Kidney tubule cell (primary cell): ENCODE results near the gene ZNF142.
A peak's percentile ranks its signal among the peaks of the same experiment; 100 is the strongest.

Experiments
- DNase-seq: peaks from one replicate; pipeline ENCODE4 v3.0.0-alpha.2; 2018; ENCODE audit warnings: low spot score

Gene ZNF142, protein sequence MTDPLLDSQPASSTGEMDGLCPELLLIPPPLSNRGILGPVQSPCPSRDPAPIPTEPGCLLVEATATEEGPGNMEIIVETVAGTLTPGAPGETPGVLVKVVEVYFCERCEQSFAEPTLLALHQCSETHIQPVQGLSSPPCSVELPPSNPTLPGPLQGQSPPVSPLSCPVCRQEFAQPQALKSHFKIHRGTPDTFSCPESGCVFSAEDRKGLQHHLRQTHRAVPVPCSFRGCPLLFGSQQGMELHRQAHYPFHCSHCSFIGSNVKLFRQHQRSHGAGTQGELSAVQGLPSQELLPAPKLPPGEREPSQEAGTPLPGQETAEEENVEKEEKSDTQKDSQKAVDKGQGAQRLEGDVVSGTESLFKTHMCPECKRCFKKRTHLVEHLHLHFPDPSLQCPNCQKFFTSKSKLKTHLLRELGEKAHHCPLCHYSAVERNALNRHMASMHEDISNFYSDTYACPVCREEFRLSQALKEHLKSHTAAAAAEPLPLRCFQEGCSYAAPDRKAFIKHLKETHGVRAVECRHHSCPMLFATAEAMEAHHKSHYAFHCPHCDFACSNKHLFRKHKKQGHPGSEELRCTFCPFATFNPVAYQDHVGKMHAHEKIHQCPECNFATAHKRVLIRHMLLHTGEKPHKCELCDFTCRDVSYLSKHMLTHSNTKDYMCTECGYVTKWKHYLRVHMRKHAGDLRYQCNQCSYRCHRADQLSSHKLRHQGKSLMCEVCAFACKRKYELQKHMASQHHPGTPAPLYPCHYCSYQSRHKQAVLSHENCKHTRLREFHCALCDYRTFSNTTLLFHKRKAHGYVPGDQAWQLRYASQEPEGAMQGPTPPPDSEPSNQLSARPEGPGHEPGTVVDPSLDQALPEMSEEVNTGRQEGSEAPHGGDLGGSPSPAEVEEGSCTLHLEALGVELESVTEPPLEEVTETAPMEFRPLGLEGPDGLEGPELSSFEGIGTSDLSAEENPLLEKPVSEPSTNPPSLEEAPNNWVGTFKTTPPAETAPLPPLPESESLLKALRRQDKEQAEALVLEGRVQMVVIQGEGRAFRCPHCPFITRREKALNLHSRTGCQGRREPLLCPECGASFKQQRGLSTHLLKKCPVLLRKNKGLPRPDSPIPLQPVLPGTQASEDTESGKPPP (N-terminal part only)

DNA sequence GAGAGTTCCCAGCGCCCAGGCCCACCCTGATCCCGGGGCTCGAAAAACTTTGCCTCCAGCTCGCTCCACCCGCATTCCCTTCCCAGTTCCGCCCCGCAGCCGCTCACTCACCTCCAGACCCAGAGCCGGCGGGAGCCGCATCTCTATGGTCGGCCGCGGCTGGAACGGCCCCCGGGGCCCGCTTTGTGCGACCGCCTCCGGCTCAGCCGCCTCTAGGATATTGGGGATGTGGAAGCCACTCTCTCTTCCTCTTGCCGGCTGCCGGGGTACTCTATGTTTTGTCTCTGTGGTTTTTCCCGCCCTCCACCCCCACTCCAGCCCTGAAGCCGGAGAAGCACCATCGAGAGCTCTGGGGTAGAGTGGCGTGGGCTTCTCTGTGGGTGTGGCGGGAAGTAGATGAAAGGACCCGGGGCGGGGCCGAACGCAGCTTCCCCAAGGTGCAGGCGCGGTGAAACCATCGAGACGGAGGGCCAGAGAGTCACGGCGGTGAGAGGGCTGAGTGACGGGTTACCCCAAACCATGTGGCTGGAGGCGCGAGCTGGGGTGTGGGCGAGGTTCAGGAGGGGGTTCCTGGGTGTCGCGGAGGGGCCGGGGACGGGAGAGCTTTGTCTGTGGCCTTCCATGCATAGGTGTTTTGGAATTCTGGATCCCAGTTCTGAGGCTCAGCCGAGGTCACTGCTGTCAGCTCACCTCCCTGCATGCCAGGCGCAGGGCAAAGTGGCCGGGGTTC, at the start of gene ZNF142, which contains the start of gene BCS1L:
Gene ZNF142, minus strand, starts transcription at position 366 of the 730 bp plus-strand sequence. CDS start 3,194 bp downstream, outside the sequence.
Gene BCS1L, plus strand, starts transcription at position 426 of the 730 bp plus-strand sequence. CDS start 1,305 bp downstream, outside the sequence.
- peak; percentile 93 for DNase-seq

DNA sequence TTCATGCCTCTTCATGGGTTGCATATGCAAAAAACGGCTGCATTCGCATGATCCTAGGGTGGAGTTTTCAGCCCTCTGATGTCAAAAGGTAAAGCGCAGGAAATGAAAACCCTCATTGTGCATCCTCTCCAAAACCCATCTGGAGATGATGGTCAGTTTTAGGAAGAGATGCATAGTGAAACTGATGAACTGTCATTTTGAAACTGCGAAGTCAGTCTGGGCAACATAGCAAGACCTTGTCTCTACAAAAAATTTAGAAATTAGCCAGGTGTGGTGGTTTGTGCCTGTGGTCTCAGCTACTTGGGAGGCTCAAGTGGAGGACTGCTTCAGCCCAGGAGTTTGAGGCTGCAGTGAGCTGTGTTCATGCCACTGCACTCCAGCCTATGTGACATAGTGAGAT, 48.7 kb upstream of the ZNF142 start:
- DNase-seq, result no peak

DNA sequence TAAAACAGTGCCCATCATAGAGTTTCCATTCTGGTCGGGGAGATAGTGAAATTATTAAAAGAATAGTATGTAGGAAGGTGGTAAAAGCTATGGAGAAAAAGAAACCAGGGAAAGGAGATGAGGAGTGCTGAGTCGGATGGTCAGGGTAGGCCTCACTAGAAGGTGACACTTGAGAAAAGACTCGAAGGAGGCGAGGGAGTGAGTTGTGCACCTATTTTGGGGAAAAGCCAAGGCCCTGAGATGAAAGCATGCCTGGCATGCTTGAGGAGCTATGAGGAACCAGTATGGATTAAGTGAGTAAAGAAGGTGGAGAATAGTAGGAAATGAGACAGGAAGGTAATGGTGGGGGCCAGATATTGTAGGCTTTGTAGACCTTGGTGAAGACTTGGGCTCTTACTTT, 43.9 kb upstream of the ZNF142 start:
- DNase-seq, result no peak

DNA sequence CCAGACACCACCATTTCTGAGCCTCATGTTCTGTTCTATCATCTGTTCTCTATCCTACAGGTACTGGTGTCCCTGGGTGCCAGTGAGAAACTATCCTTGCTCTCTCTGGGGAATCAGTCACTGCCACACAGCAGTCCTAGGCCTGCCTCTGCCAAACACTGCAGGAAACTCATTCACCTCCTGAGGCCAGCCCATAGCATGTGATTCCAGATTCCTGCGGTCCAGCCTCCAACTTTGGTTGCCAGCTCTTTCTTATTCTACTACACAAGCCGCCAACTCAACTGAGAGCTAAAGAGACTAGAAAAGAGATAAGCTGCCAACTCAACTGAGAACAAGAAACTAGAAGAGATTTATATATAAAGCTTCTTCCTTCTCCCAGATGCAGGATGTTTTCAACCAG, 42.4 kb upstream of the ZNF142 start:
- no peak for DNase-seq

DNA sequence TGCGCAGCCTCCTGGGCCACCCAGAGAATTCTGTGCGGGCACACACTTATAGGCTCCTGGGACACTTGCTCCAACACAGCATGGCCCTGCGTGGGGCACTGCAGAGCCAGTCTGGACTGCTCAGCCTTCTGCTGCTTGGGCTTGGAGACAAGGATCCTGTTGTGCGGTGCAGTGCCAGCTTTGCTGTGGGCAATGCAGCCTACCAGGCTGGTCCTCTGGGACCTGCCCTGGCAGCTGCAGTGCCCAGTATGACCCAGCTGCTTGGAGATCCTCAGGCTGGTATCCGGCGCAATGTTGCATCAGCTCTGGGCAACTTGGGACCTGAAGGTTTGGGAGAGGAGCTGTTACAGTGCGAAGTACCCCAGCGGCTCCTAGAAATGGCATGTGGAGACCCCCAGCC, 39.5 kb upstream of the ZNF142 start:
- no peak for DNase-seq

DNA sequence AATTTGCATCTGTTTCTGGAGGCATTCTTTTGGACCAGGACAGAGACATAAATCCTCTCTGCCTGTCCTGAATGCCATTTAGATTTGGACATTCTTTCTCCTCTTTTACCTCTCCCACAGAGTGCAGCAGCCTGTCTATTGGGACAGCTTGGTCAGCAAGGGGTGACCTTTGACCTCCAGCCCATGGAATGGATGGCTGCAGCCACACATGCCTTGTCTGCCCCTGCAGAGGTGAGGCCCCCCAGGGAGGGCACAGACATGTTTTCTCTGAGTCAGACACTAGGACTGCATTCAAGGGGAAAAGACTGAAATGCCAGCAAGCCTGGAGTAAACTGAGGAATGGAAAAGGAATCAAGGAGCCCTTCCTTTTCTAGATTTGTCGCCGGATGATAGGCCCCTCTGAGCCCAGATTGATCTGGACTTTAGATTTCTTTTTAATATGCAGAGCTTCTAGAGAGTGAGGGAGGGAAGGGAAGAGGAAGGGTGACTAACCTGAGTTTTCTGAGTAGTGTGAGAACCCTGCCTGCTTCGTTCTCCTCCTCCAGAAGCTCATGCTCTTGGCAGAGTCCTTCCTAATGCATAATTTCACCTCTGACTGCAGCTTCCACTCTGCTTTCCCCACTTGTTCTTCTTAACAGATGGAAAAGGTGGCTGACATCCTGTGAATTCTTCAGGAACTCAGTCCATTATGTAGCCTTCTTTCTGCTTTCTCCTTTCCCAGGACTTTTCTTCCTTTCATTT, 35.2 kb upstream of the ZNF142 start:
- DNase-seq, result peak; percentile 70

DNA sequence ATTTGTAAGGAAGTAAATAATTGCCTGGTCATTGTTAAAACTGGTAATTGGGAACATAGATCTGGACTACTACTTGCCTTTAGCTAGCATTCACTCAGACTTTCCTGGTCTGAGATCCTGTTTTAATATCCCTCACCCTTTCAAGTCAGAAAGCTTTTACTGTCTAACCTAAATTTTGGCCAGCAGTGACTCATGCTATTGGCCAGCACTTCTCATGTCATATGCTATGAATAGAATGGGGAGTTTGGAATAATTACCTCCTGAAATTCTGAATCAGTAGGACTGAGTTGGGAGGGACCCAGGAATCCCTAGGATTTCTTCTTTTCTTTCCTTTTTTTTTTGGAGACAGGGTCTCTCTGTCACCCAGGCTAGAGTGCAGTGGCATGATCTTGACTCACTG, 31.8 kb upstream of the ZNF142 start:
- peak; percentile 15 for DNase-seq

DNA sequence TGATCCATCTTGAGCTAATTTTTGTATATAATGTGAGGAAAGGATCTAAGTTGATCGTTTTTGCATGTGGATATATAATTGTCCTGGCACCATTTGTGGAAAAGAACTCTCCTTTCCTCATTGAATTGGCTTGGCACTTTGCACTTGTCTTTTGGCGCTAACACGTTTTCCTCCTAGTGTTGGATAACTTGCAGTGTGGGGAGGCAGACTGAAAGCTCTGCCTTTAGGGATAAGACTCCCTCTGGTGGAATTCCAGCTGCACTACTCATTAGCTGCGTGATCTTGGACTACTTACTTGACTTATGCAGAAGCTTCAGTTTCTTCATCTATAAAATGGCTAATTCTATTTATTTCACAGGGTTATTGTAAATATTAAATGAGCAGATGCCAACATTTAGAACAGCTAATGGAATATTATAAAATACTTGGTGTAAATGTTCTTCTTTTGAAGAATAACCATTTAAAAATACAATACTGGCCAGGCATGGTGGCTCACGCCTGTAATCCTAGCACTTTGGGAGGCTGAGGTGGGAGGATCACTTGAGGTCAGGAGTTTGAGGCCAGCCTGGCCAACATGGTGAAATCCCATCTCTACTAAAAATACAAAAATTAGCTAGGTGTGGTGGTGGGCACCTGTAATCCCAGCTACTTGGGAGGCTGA, 28.1 kb upstream of the ZNF142 start:
- DNase-seq, result peak; percentile 79

DNA sequence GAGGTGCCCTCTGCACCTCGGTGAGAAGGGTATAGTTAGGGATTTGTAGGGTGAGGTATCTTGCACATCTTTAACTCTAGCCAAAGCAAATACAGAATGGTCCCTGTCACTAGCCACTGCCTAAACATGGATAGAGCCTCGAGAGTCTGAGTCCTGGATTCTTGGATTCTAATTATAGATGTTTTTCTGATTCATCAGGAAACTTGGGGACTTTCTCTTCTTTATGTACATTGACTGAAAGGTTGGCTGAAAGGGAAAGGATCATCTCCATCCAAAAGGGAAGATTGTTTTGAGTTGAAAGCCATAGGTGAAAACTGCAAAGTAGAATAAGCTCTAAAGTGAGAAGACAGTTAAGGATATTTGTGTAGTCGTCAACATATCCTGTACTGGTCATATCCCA, 20.6 kb upstream of the ZNF142 start:
- no peak for DNase-seq

DNA sequence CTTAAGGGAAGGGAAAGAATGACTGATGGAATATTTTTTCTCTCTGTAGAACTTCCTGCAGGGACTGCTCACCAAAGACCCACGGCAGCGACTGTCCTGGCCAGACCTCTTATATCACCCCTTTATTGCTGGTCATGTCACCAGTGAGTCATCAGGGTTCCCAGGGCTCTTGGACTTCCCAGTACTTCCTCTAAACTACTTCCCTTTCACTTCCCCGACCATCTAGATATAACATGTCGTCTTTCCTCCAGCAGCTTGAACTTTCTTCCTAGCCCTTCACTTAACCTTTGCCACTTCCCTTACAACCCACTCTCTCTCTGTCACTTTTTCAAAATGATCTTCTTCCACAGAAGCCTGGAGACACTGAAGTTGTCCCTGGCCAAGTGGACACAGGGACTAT, 19.7 kb upstream of the ZNF142 start:
- DNase-seq, result peak; percentile 42

DNA sequence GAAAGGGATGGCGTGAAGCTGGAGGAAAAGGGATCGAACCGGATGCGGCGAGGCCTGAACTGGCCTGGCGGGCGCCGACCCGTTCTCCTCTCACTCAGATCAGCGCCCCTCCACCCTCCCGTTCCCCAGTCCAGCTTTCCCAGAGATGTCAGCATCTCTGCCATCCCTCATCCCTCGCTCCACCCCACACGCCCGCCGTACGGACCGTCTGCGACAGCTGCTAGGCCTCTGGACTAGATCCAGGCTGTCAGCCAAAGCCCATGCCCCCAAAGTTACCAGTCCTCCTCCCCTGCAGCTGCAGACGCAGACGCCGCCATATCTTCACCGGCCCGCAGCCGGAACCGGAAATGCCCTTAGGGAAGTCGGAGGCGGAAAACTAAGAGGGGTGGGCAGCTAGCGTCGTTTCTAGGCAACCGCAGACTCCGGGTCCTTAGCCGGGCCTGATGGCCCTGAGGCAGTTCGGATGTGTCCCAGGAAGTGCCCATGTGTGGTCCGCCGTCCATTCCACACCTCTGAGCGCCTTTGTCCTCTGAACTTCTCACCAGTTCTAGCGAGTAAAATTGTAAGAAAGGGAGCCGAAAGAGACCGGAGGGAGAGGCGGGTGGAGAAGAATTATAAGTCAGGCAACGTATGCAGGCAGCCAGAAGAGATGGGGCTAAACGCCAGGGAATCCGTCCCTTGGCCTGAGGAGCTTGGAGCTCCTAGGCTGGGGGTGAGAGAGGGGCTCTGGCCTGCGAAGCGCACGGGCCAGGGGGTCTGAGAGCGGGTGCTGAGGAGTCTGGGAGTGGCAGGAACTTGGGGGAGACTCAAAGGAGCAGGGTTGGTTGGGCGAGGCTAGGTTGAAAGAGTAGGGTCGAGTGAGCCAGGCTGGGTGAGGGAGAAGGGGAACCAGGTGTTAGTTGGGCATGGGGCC, 12.5 kb upstream of the ZNF142 start, which contains the start of the genes RNF25 and STK36:
Gene RNF25, minus strand, starts transcription at position 349 of the 913 bp plus-strand sequence. Its CDS starts 32 bp downstream, at position 317.
Gene STK36, plus strand, starts transcription at position 433 of the 913 bp plus-strand sequence. CDS start 744 bp downstream, outside the sequence.
- DNase-seq, result peak; percentile 91

DNA sequence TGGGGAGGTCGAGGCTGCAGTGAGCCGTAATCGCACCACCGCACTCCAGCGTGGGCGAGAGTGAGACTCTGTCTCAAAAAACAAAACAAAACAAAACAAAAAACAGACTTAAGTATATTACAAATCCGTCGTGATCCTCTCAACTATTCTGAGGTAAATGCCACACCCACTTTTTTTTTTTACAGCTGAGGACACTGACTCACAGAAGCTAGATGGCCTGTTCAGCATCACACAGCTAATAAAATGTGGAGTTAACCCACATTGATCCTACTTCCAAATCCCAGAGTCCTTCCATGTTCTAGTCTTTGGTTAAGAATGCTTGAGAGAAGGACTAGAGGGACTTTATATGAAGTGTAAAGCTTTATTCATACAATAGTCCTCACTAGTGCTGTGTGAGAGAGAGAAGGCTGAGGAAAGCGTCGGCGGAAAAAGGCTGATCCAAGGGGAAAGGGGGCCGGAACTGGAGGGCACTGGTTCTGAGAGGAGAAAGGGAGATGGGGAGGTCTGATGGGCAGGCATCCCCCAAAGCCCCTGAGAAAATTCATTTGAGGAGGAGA, 11.8 kb upstream of the ZNF142 start:
- peak; percentile 35 for DNase-seq

DNA sequence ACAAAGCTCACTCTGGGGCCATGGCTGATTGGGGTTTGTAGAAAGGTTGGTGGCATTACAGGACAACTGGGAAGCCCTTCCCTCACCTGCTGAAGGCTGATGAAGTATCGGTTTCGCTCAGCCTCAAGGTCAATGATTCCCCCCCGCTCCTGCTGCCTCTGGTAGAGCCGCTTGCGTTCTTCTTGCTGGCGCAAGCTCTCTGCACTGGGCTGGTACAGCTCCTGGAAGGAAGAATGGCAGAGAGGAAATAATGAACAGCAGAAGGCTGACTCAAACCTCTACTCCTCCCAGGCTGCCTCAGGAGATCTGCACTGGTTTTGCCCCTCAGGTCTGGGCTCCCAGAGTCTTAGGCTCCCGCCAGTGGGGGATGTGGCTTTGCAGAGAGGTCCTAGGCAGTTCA, 5.2 kb upstream of the ZNF142 start:
- no peak for DNase-seq

DNA sequence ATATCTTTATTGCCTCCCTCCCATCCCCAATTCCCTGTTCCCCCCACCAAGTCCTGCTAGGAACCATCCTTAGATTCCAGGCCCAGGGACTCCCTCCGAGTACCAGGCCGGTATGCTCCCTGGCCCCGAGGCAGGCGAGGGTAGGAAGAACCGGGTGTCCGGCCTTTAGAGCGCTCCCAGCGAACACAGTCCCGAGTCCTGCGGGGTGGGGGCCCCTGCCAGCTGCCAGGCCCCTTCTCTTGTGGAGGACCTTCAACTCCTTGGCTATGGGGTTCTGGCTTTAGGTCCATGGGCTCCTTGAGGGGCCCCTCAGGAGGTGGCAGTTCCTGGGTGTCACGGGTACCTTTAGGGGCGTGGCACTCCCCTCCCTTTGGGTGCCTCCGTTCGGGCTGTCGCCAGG, 4.5 kb upstream of the ZNF142 start:
- no peak for DNase-seq

DNA sequence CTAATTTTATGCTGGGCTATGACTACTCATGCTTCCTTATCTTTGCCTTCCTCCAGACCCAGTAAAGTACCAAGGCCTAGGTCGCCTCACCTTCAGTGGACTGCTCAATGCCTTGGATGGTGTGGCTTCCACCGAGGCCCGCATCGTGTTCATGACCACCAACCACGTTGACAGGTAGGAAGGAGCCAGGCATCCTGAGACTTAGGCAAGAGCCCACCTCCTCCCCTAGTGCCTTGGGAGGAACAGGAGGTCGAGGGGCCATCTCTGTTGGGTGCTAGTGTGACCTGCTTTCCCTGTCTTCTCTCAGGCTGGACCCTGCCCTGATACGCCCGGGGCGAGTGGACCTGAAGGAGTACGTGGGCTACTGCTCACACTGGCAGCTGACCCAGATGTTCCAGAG, 3.4 kb upstream of the ZNF142 start:
- DNase-seq, result no peak

DNA sequence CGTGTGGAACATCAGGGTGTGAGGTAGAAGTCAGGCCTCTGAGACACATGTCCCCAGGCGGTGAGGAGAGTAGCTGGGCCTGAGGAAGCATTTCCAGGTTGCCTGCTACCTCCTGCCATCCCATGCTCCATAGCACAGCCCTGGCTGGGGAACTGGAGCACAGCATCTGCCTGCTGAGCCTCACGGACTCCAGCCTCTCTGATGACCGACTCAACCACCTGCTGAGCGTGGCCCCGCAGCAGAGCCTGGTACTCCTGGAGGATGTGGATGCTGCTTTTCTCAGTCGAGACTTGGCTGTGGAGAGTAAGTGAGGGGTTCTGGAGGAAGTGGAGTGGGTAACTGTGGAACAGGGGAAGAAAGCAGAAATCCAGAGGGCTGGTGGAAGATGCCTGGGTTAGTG, 3.0 kb upstream of the ZNF142 start:
- DNase-seq, result no peak

DNA sequence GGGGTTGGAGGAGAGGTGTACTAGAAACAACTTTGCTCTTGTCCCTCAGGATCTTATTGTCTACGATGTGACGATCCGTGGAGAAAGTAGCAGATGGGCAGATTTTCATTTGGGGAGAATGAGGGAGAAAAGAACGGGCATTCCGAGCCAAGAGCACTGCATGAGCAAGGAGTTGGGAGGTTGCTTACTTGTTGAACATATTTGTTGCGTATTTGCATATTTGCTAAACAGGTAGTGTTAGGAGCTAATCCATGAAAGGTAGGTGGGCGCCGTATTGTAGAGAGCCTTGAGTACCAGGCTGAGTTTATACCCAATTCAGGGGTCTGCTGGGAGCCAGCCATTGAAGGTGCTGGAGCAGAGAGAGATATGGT, 550 bp upstream of the ZNF142 start:
- no peak for DNase-seq

DNA sequence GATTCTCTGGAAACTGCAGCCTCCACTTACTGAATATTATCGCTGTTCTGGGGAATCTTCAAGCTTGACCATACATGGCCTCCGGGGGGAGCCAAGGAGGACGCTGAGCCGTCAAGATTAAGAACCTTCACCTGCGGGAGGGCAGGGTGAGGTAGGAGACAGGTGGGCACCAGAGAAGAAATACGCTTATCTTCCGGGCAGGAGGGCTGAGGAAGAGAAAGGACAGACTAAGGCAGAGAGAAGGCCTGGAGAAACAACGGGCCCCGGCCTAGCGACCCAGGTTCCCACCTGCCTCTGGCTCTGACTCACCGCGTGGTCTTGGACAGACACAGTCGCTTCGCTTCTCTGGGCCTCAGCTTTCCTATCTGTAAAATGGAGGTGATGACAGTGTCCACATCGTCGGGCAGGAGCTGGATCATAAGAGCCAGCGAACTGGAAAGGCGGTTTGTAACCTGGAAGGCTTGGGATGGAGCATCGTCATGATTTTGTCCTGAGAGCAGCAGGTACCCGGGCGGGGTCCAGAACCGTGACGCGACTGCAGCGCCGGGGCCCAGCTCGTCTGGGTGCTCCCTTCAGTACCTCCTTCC, 659 bp downstream of the ZNF142 start:
- peak; percentile 73 for DNase-seq
